DMS153 (cell line): ENCODE data around the gene UST.

Experiments used
- DNase-seq: peaks from one replicate; lab custom pipeline; 2025; lab: John Stamatoyannopoulos, UW

Gene UST

DNA sequence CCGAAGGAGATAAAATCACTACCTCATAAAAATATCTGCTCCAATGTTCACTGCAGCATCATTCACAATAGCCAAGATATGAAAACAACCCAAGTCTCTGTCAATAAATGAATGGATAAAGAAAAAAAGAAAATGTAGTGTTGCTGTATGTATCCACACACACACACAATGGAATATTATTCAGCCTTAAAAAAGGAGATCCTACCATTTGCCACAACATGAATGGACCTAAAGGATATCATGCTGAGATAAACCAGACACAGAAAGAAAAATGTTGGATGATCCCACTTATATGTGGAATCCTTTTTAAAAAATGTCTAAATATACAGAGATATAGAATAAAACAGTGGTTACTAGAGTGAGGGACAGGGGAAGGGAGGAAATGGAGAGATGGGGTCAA lies 378.5 kb downstream of the UST start:
- DNase-seq = no peak
